C4-2B (cell line): ENCODE data around the gene DYNLL2.

Experiments
- H3K27ac ChIP-seq: fragments of 450-650 bp; 2 replicates; pipeline ENCODE4 v1.5.1; 2017
- CTCF ChIP-seq: fragments of 450-650 bp; conservative IDR thresholded peaks from 2 replicates; pipeline ENCODE4 v1.5.1; 2017; ENCODE audit warnings: mild to moderate bottlenecking
- ZFX ChIP-seq: fragments of 450-650 bp; IDR thresholded peaks from 2 replicates; pipeline ENCODE4 v1.6.1; 2017

The DYNLL2 gene

GRCh38 chr17:58088624-58089023 lies 5.4 kb downstream of the DYNLL2 start:
- no peak overlapping the region for H3K27ac ChIP-seq
- no peak for TF ChIP-seq ZFX
- TF ChIP-seq CTCF: no peak

- TF ChIP-seq CTCF: no peak
- TF ChIP-seq ZFX: no peak
- no peak overlapping the region for H3K27ac ChIP-seq
Observed at GRCh38 chr17:58089111-58089510, 5.9 kb downstream of the DYNLL2 start.

GRCh38 chr17:58091024-58091567 lies 7.9 kb downstream of the DYNLL2 start:
- no peak overlapping the region for H3K27ac ChIP-seq
- no peak for TF ChIP-seq ZFX
- no peak for TF ChIP-seq CTCF

- no peak overlapping the region for H3K27ac ChIP-seq
- TF ChIP-seq ZFX (no peak), CTCF (no peak)
Observed at GRCh38 chr17:58092101-58092796, 9.0 kb downstream of the DYNLL2 start.

- TF ChIP-seq ZFX: no peak
- TF ChIP-seq CTCF: no peak
- H3K27ac ChIP-seq: no peak overlapping the region
Observed at GRCh38 chr17:58092797-58093385, 9.7 kb downstream of the DYNLL2 start.

- TF ChIP-seq ZFX: no peak
- no peak for TF ChIP-seq CTCF
- no peak overlapping the region for H3K27ac ChIP-seq
Observed at GRCh38 chr17:58094118-58094517, 10.9 kb downstream of the DYNLL2 start.

- TF ChIP-seq CTCF (peak; percentile 31), ZFX (no peak)
- H3K27ac ChIP-seq: no peak overlapping the region
Observed at GRCh38 chr17:58096892-58097291, 13.7 kb downstream of the DYNLL2 start.
